Kidney capillary endothelial cell (primary cell): Measurements from ENCODE around the gene E2F1.
"Not testable (repeated sequence)": the region's sequence is repeated elsewhere in the genome, so short reads cannot be mapped to it uniquely, and the experiment has no call there.

Source experiments
- DNase-seq: peaks from one replicate; pipeline ENCODE4 v3.0.0-alpha.2; 2018; ENCODE audit warnings: low spot score

Gene E2F1

DNA sequence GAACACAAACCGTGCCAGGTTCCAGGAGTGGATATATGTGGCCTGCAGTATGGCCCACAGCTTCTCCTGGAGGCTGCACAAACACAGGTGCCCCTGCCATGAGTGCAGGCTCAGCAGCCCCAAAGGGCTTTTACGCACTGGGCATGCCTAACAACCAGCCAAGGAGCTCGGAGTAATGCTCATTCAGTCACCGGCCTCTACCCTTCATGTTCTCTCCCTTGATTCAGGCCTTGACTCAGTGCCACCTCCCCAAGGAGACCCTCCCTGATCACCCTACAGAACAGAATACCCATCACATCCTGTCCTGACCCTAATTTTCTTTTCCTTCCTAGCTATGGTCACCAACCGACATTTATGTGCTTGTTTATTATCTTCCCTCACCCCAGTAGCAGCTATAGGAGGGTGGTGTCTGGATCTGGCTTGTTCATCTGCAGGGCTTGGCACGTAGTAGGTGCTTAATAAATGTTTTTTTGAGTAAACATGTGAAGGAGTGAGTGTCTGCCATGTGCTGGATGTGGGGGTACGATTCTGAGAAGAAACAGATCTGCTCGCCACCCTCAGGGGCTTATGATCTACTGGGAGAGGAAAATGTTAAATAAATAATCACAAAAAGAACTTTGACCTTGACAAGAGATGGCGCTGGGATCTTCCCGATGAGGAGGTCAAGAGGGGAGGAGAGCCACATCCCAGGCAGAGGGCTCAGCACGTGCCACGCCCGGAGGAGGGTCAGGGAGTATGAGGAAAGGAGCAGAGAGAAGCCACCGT is 24.7 kb upstream of the E2F1 start:
- DNase-seq, result no peak

DNA sequence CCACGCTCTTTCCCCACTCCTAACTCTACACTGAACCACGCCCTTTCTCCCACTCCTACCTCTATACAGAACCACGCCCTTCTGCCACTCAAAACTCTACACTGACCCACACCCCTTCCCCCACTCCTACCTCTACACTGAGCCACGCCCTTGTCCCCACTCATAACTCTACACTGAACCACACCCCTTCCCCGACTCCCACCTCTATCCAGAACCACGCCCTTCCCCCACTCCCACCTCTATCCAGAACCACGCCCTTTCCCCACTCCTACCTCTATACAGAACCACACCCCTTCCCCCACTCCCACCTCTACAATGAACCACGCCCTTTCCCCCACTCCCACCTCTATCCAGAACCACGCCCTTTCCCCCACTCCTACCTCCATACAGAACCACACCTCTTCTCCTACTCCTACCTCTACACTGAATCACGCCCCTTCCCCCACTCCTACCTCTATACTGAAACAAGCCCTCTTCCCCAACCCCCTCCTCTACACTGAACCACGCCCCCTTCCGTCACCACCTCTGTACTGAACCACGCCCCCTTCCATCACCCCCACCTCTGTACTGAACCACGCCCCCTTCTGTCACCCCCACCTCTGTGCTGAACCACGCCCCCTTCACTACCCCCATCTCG is 23.8 kb upstream of the E2F1 start:
- no peak for DNase-seq

GRCh38 chr20:33709398-33709797 is 23.2 kb upstream of the E2F1 start:
- DNase-seq, result no peak

GRCh38 chr20:33707668-33708067 is 21.5 kb upstream of the E2F1 start:
- no peak for DNase-seq

DNA sequence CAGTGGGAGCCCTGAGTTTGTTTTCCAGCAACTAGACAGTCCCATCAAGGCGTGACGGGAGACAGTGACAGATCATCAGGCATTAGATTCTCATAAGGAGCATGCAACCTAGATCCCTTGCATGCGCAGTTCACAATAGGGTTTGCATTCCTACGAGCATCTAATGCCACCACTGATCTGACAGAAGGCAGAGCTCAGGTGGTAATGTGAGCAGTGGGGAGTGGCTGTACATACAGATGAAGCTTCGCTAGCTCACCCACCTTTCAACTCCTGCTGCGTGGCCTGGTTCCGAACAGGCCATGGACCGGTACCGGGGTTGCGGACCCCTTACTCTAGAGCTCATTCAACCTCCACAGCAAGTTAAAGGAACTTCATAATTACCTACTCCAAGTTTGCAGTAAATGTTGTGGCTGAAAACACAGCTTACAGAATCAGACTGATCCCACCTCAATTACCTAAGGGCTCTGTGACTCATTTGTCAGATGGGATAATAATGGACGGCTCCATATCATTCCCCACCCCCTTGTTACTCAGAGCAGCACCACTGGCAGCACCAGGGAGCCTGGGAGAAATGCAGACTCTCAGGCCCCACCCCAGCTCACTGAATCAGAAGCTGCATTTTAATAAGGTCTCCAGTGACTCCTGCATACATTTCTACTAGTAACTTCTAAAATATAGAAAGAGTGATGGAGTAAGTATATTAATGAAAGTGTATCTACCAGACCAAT is 18.2 kb upstream of the E2F1 start:
- DNase-seq, result no peak

- no peak for DNase-seq
Measured at GRCh38 chr20:33703498-33704137, 17.4 kb upstream of the E2F1 start.

GRCh38 chr20:33702861-33703260 is 16.7 kb upstream of the E2F1 start:
- DNase-seq, result no peak

DNA sequence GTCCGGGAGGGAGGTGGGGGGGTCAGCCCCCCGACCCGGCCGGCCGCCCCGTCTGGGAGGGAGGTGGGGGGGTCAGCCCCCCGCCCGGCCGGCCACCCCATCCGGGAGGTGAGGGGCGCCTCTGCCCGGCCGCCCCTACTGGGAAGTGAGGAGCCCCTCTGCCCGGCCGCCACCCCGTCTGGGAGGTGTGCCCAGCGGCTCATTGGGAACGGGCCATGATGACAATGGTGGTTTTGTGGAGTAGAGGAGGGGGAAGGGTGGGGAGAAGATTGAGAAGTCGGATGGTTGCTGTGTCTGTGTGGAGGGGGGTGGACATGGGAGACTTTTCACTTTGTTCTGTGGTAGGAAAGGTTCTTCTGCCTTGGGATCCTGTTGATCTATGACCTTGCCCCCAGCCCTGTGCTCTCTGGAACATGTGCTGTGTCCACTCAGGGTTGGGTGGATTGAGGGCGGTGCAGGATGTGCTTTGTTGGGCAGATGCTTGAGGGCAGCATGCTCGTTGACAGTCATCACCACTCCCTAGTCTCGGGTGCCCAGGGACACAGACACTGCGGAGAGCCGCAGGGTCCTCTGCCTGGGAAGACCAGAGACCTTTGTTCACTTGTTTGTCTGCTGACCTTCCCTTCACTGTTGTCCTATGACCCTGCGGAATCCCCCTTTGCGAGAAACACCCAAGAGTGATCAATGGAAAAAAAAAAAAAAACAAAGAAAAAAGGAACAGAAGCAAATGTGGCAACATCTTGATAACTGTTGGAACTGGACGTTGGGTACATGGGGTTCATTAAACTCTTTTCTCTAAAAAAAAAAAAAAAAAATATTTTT is 15.7 kb upstream of the E2F1 start:
- no peak for DNase-seq

GRCh38 chr20:33700696-33701441 is 14.7 kb upstream of the E2F1 start:
- not testable (repeated sequence) for DNase-seq

DNA sequence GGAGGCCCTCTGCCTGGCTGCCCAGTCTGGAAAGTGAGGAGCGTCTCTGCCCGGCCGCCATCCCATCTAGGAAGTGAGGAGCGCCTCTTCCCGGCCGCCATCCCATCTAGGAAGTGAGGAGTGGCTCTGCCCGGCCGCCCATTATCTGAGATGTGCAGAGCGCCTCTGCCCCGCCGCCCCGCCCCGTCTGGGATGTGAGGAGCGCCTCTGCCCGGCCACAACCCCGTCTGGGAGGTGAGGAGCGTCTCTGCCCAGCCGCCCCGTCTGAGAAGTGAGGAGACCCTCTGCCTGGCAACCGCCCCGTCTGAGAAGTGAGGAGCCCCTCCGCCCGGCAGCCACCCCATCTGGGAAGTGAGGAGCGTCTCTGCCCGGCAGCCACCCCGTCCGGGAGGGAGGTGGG is 12.8 kb upstream of the E2F1 start:
- DNase-seq, result not testable (repeated sequence)

DNA sequence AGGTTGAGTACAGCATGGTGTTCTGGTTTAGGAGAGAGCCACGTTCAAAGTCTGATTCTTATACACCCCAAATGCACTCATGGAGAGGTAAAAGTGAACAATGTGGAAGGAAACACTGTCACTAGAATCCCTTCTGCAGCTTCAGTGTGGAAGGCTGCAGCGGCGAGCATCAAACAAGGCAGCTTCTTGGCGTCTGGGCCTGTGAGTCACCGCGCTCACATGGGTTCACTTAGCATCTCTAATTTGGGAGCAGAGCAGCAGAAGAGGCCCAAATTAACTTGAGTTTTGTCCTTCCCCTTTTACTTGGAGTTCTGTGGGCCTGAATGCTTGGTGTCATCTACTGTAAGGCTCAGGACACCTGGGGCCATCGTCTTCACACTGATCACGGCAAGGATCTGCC is 10.9 kb upstream of the E2F1 start:
- no peak for DNase-seq

GRCh38 chr20:33696448-33696847 is 10.3 kb upstream of the E2F1 start:
- DNase-seq, result no peak

GRCh38 chr20:33694639-33695012 is 8.4 kb upstream of the E2F1 start:
- no peak for DNase-seq

DNA sequence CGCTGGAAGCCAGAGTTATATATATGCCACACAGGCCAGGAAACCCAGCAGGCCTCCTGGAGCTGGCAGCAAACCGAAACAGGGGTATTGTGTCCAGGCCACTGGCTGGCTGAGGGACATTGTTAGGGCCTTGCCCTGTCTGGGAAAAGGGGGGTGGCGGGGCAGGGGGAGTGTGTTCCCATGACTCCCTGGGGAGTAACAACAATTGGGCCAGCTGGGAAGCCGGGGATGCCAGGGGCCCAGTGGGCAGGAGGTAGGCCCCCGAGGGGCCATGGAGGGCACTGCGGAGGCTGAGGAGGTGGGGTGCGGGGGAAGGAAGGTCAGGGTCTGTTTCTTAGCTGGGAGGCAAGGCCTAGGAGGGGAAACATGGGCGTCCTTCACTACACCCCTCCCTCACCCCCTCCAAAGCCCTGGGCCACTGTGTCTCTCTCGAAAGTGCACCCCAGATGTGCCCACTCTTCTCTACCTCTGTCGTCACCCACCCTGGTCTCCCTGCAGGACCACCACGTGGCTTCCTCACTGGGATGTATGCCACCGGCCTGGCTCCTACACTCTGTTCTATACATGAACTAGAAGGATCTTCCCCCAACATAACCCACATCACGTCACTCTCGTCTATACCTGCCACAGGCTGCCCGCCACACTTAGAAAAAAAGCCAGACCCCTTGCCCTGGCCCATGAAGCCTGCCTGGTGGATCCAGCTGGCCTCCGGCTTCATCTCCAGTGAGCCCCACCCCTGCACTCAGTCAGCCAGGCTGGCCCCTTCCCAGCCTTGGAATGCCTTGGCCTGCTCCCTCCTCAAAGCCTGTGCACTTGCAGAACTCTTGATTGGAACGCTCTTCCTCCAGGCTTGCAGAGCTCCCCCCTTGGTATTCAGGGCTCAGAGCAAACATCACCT is 7.8 kb upstream of the E2F1 start:
- no peak for DNase-seq

- DNase-seq, result no peak
Measured at GRCh38 chr20:33693289-33693688, 7.1 kb upstream of the E2F1 start.

- DNase-seq, result peak; percentile 36
Measured at GRCh38 chr20:33689973-33690372, 3.8 kb upstream of the E2F1 start.

DNA sequence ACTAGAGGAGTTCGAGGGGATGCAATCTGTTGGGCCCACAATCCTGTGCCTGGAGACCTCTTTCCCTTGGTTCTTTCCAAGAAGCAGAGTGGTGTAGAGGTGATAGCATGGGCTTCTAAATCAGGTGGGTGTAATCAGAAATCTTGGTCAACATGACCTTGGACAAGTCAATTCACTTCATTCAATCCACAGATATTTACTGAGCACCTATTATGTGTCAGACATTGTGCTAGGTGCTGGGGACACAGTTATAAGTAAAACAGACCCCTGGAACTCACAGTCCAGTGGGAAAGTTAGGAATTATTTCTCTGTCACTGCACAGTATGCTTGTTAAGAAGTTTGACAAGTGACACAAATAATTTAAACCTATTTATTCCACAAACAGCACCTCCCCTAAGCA is 3.3 kb upstream of the E2F1 start:
- no peak for DNase-seq

GRCh38 chr20:33688938-33689424 is 2.8 kb upstream of the E2F1 start:
- no peak for DNase-seq

- DNase-seq, result no peak
Measured at GRCh38 chr20:33687993-33688937, 2.1 kb upstream of the E2F1 start.
